ENCODE data around the gene LRRIQ4. TPM values are rescaled to one million over a fixed set of nuclear protein-coding genes. Genes with fewer than 3 reads are reported as not detected.

Gene LRRIQ4
- total and polyA plus RNA-seq, 2 donors (not counting 1 experiment from before 2014, with no cell fraction given): under 0.01 TPM; not detected in 1

- Histone ChIP-seq H3K9ac (ENCODE audit: insufficient read depth, low read length) (no peak overlapping the region), H3K4me2 (ENCODE audit: extremely low read depth, insufficient read depth, low read length) (no peak overlapping the region), H3K79me2 (ENCODE audit: control insufficient read depth, insufficient read depth, low read length) (no peaks in the 10 kb centered on the region), H3K27ac (ENCODE audit: insufficient read depth, low read length) (no peak overlapping the region), H3K4me1 (ENCODE audit: control insufficient read depth, extremely low read depth, insufficient read depth, low read length) (no peaks in the 10 kb centered on the region), H3K9me3 (ENCODE audit: control insufficient read depth, insufficient read depth, low read depth, low read length) (no peaks in the 10 kb centered on the region), H3K36me3 (ENCODE audit: control insufficient read depth, insufficient read depth, low read length) (no peaks in the 10 kb centered on the region), H2AFZ (ENCODE audit: low read length) (no peak overlapping the region), H3K4me3 (replicated peaks in 1 of 4; ENCODE audit: control extremely low read depth in 1 of 4, insufficient read depth in 1 of 4, low read depth in 3 of 4, low read length in 4 of 4) (no peak overlapping the region), H4K20me1 (ENCODE audit: control insufficient read depth, extremely low read depth, insufficient read depth, low read length) (no peaks in the 10 kb centered on the region), H3K27me3 (ENCODE audit: control insufficient read depth, insufficient read depth, low read length) (peaks cover 6% of the 10 kb centered on the region)
- TF ChIP-seq CTCF (conservative IDR thresholded peaks at IDR 0.05 in 1 of 2, IDR thresholded peaks at IDR 0.05 in 1 of 2; ENCODE audit: low read depth in 1 of 2, low read length in 2 of 2) (no peak), EZH2 (IDR thresholded peaks at IDR 0.05; ENCODE audit: low read length, missing control alignments) (no peak)
- DNase-seq (ENCODE audit: low read depth in 2 of 2): no peak
Measured at GRCh38 chr3:169879013-169879557, 66.4 kb downstream of the LRRIQ4 start.

- no peak overlapping the region for H2AFZ ChIP-seq (ENCODE audit: low read length)
- TF ChIP-seq EZH2 (IDR thresholded peaks at IDR 0.05; ENCODE audit: low read length, missing control alignments): no peak
- no peak for TF ChIP-seq CTCF (conservative IDR thresholded peaks at IDR 0.05 in 1 of 2, IDR thresholded peaks at IDR 0.05 in 1 of 2; ENCODE audit: low read depth in 1 of 2, low read length in 2 of 2)
- H3K27ac ChIP-seq (ENCODE audit: insufficient read depth, low read length): no peak overlapping the region
- no peak for DNase-seq (ENCODE audit: low read depth in 2 of 2)
- no peak overlapping the region for H3K4me2 ChIP-seq (ENCODE audit: extremely low read depth, insufficient read depth, low read length)
- H4K20me1 ChIP-seq (ENCODE audit: control insufficient read depth, extremely low read depth, insufficient read depth, low read length): no peaks in the 10 kb centered on the region
- no peaks in the 10 kb centered on the region for H3K79me2 ChIP-seq (ENCODE audit: control insufficient read depth, insufficient read depth, low read length)
- peaks cover 2% of the 10 kb centered on the region for H3K27me3 ChIP-seq (ENCODE audit: control insufficient read depth, insufficient read depth, low read length)
- no peaks in the 10 kb centered on the region for H3K9me3 ChIP-seq (ENCODE audit: control insufficient read depth, insufficient read depth, low read depth, low read length)
- H3K4me1 ChIP-seq (ENCODE audit: control insufficient read depth, extremely low read depth, insufficient read depth, low read length): no peaks in the 10 kb centered on the region
- no peak overlapping the region for H3K9ac ChIP-seq (ENCODE audit: insufficient read depth, low read length)
- no peak overlapping the region for H3K4me3 ChIP-seq (replicated peaks in 1 of 4; ENCODE audit: control extremely low read depth in 1 of 4, insufficient read depth in 1 of 4, low read depth in 3 of 4, low read length in 4 of 4)
- H3K36me3 ChIP-seq (ENCODE audit: control insufficient read depth, insufficient read depth, low read length): no peaks in the 10 kb centered on the region
Measured at GRCh38 chr3:169879845-169880575, 67.3 kb downstream of the LRRIQ4 start.

- Histone ChIP-seq H3K9ac (ENCODE audit: insufficient read depth, low read length) (no peak overlapping the region), H3K4me1 (ENCODE audit: control insufficient read depth, extremely low read depth, insufficient read depth, low read length) (no peaks in the 10 kb centered on the region), H3K27me3 (ENCODE audit: control insufficient read depth, insufficient read depth, low read length) (peaks cover 2% of the 10 kb centered on the region), H2AFZ (ENCODE audit: low read length) (no peak overlapping the region), H3K27ac (ENCODE audit: insufficient read depth, low read length) (no peak overlapping the region), H3K9me3 (ENCODE audit: control insufficient read depth, insufficient read depth, low read depth, low read length) (no peaks in the 10 kb centered on the region), H3K4me2 (ENCODE audit: extremely low read depth, insufficient read depth, low read length) (no peak overlapping the region), H3K4me3 (replicated peaks in 1 of 4; ENCODE audit: control extremely low read depth in 1 of 4, insufficient read depth in 1 of 4, low read depth in 3 of 4, low read length in 4 of 4) (no peak overlapping the region), H4K20me1 (ENCODE audit: control insufficient read depth, extremely low read depth, insufficient read depth, low read length) (no peaks in the 10 kb centered on the region), H3K79me2 (ENCODE audit: control insufficient read depth, insufficient read depth, low read length) (no peaks in the 10 kb centered on the region), H3K36me3 (ENCODE audit: control insufficient read depth, insufficient read depth, low read length) (no peaks in the 10 kb centered on the region)
- TF ChIP-seq EZH2 (IDR thresholded peaks at IDR 0.05; ENCODE audit: low read length, missing control alignments) (no peak), CTCF (conservative IDR thresholded peaks at IDR 0.05 in 1 of 2, IDR thresholded peaks at IDR 0.05 in 1 of 2; ENCODE audit: low read depth in 1 of 2, low read length in 2 of 2) (no peak)
- no peak for DNase-seq (ENCODE audit: low read depth in 2 of 2)
Measured at GRCh38 chr3:169880576-169881250, 68.0 kb downstream of the LRRIQ4 start.

Data from fibroblast of lung (primary cell).